Neuronal stem cell (in vitro differentiated cells): ENCODE data around the gene TRAF4.

Experiments used
- DNase-seq: peaks from one replicate; pipeline ENCODE4 v3.0.0-alpha.2; 2013; ENCODE audit warnings: low spot score
- H2AFZ ChIP-seq: one replicate; pipeline ENCODE4 v1.6.1; 2013; ENCODE audit warnings: mild to moderate bottlenecking, low read length, inconsistent platforms
- H2AK5ac ChIP-seq: 2 replicates; pipeline ENCODE4 v1.6.1; 2013; ENCODE audit warnings: low read depth, mild to moderate bottlenecking, inconsistent platforms, low read length, moderate library complexity, mixed read lengths
- H2BK120ac ChIP-seq: 2 replicates; pipeline ENCODE4 v1.6.1; 2013; ENCODE audit warnings: low read depth, mild to moderate bottlenecking, inconsistent platforms, low read length, moderate library complexity, mixed read lengths
- H2BK12ac ChIP-seq: one replicate; pipeline ENCODE4 v1.6.1; 2013; ENCODE audit warnings: low read length, inconsistent platforms
- H2BK15ac ChIP-seq: 2 replicates; pipeline ENCODE4 v1.6.1; 2013; ENCODE audit warnings: mild to moderate bottlenecking, low read length, inconsistent platforms, mixed read lengths
- H2BK5ac ChIP-seq: one replicate; pipeline ENCODE4 v1.6.1; 2013; ENCODE audit warnings: inconsistent platforms, mild to moderate bottlenecking, low read length, moderate library complexity
- H3K14ac ChIP-seq: one replicate; pipeline ENCODE4 v1.6.1; 2013; ENCODE audit warnings: low read length, inconsistent platforms
- H3K18ac ChIP-seq: 2 replicates; pipeline ENCODE4 v1.6.1; 2013; ENCODE audit warnings: low read length, inconsistent platforms
- H3K23ac ChIP-seq: 2 replicates; pipeline ENCODE4 v1.6.1; 2013; ENCODE audit warnings: low read depth, mild to moderate bottlenecking, mixed read lengths, low read length, inconsistent platforms; ENCODE audit not compliant: poor library complexity
- H3K27ac ChIP-seq: replicated peaks from 3 replicates; pipeline ENCODE4 v1.5.1; 2013; ENCODE audit warnings: low read length, inconsistent platforms
- H3K27me3 ChIP-seq, 3 experiments: 2 replicates each; pipeline ENCODE4 v1.6.1; 2013; ENCODE audit warnings: low read length in 3 of 3, mild to moderate bottlenecking in 2 of 3, inconsistent platforms in 1 of 3, low read depth in 1 of 3, mixed read lengths in 1 of 3, moderate library complexity in 1 of 3; ENCODE audit not compliant: control insufficient read depth in 3 of 3, insufficient read depth in 3 of 3
- H3K36me3 ChIP-seq, 2 donors: replicated peaks in 1 of 2; 2 replicates each; pipeline ENCODE4 v1.6.1; 2013; ENCODE audit warnings: low read length in 2 of 2; ENCODE audit not compliant: control insufficient read depth in 2 of 2, insufficient read depth in 2 of 2
- H3K4ac ChIP-seq: 2 replicates; pipeline ENCODE4 v1.6.1; 2013; ENCODE audit warnings: inconsistent platforms, mild to moderate bottlenecking, low read length, moderate library complexity
- H3K4me1 ChIP-seq, 2 donors: 1 replicate in 1 of 2; 2 replicates in 1 of 2; pipeline ENCODE4 v1.6.1; 2013; ENCODE audit warnings: low read length in 2 of 2, low read depth in 1 of 2; ENCODE audit not compliant: control insufficient read depth in 2 of 2, insufficient read depth in 1 of 2
- H3K4me2 ChIP-seq: one replicate; pipeline ENCODE4 v1.6.1; 2013; ENCODE audit warnings: mild to moderate bottlenecking, low read length, inconsistent platforms; ENCODE audit not compliant: insufficient read depth, poor library complexity, severe bottlenecking
- H3K4me3 ChIP-seq, 2 donors: 2 replicates each; pipeline ENCODE4 v1.5.1; 2013; ENCODE audit warnings: low read length in 2 of 2, mild to moderate bottlenecking in 2 of 2, inconsistent platforms in 1 of 2, moderate library complexity in 1 of 2
- H3K79me1 ChIP-seq: one replicate; pipeline ENCODE4 v1.6.1; 2013; ENCODE audit warnings: low read depth, mild to moderate bottlenecking, inconsistent platforms, low read length, moderate library complexity
- H3K9ac ChIP-seq: one replicate; pipeline ENCODE4 v1.6.1; 2013; ENCODE audit warnings: mild to moderate bottlenecking, low read depth, low read length, inconsistent platforms; ENCODE audit not compliant: poor library complexity
- H3K9me3 ChIP-seq, 2 donors: replicated peaks in 1 of 2; 2 replicates each; pipeline versions ENCODE3 to v1.6.1; 2013; ENCODE audit warnings: low read length in 2 of 2, mild to moderate bottlenecking in 2 of 2, inconsistent platforms in 1 of 2, low read depth in 1 of 2, mixed read lengths in 1 of 2, moderate library complexity in 1 of 2; ENCODE audit not compliant: control insufficient read depth in 2 of 2, insufficient read depth in 1 of 2
- H4K8ac ChIP-seq: one replicate; pipeline ENCODE4 v1.6.1; 2013; ENCODE audit warnings: low read depth, mild to moderate bottlenecking, inconsistent platforms, low read length, moderate library complexity
- H4K91ac ChIP-seq: one replicate; pipeline ENCODE4 v1.6.1; 2013; ENCODE audit warnings: low read length, low read depth, mild to moderate bottlenecking, inconsistent platforms; ENCODE audit not compliant: poor library complexity
- WGBS, 2 donors: extraction: QIAGEN DNeasy Blood & Tissue Kit; methylation state at CpG; one replicate each; pipeline ENCODE4 v1.1.7; 2013; ENCODE audit warnings: missing lambda C conversion rate in 2 of 2, mixed read lengths in 1 of 2; ENCODE audit not compliant: insufficient read length in 2 of 2, insufficient replicate concordance in 1 of 2; ENCODE audit errors: extremely low coverage in 2 of 2; 5-methylcytosine and 5-hydroxymethylcytosine counted together

Gene TRAF4

GRCh38 chr17:28726627-28727491, 17.0 kb upstream of the TRAF4 start:
- Histone ChIP-seq H3K4ac (no peak overlapping the region), H3K9me3 (peaks cover 0 to 1% of the 10 kb centered on the region in 2 donors), H3K27me3 (no peaks in the 10 kb centered on the region), H3K27ac (peak overlapping the region; percentile 90), H3K14ac (no peak overlapping the region), H2AFZ (peak overlapping the region; percentile 88), H2AK5ac (peak overlapping the region; percentile 88), H3K36me3 (peaks cover 24 to 36% of the 10 kb centered on the region in 2 donors), H3K4me3 (peak overlapping the region; percentile 61 to 83), H3K23ac (peak overlapping the region; percentile 52), H4K8ac (no peak overlapping the region), H2BK12ac (peak overlapping the region; percentile 14), H3K4me2 (peak overlapping the region; percentile 100), H3K79me1 (peaks cover 2% of the 10 kb centered on the region), H2BK120ac (peak overlapping the region; percentile 23), H3K4me1 (peaks cover 17 to 24% of the 10 kb centered on the region in 2 donors), H2BK5ac (peak overlapping the region; percentile 96), H3K18ac (peak overlapping the region; percentile 94), H3K9ac (peak overlapping the region; percentile 90), H4K91ac (no peak overlapping the region), H2BK15ac (peak overlapping the region; percentile 94)
- no CpG with 5 or more reads among the region's 57 CpGs for WGBS, 2 donors
- peak; percentile 98 for DNase-seq

GRCh38 chr17:28728364-28729200, 15.2 kb upstream of the TRAF4 start, which contains the start of gene NEK8:
NEK8 (plus strand) TSS chr17:28728788; CDS start chr17:28728814, 26 bp downstream.
- H3K9ac ChIP-seq, result peak within 1 kb of the TSS; percentile 92
- peaks cover 12 to 15% of the 10 kb centered on the region in 2 donors for H3K4me1 ChIP-seq
- peaks cover 2% of the 10 kb centered on the region for H3K79me1 ChIP-seq
- H2BK12ac ChIP-seq, result no peak within 1 kb of the TSS
- H3K4me2 ChIP-seq, result peak within 1 kb of the TSS; percentile 100
- no peak within 1 kb of the TSS for H3K14ac ChIP-seq
- H4K91ac ChIP-seq, result no peak within 1 kb of the TSS
- H2BK5ac ChIP-seq, result peak within 1 kb of the TSS; percentile 79
- peak; percentile 89 for DNase-seq
- H3K23ac ChIP-seq, result peak within 1 kb of the TSS; percentile 87
- H4K8ac ChIP-seq, result no peak within 1 kb of the TSS
- H2BK120ac ChIP-seq, result no peak within 1 kb of the TSS
- peaks cover 0 to 1% of the 10 kb centered on the region in 2 donors for H3K9me3 ChIP-seq
- peak within 1 kb of the TSS; percentile 94 for H3K27ac ChIP-seq
- H2AFZ ChIP-seq, result peak within 1 kb of the TSS; percentile 94
- H2AK5ac ChIP-seq, result no peak within 1 kb of the TSS
- no CpG with 5 or more reads among the region's 64 CpGs for WGBS, 2 donors
- H3K4me3 ChIP-seq, result peak within 1 kb of the TSS; percentile 61 to 85
- H3K27me3 ChIP-seq, result no peaks in the 10 kb centered on the region
- H3K4ac ChIP-seq, result peak within 1 kb of the TSS; percentile 20
- peak within 1 kb of the TSS; percentile 65 for H2BK15ac ChIP-seq
- peak within 1 kb of the TSS; percentile 74 for H3K18ac ChIP-seq
- H3K36me3 ChIP-seq, result peaks cover 9 to 19% of the 10 kb centered on the region in 2 donors

GRCh38 chr17:28729950-28730330, 13.9 kb upstream of the TRAF4 start:
- Histone ChIP-seq H2BK5ac (no peak overlapping the region), H3K4me3 (no peak overlapping the region), H4K8ac (no peak overlapping the region), H3K36me3 (peaks cover 3 to 15% of the 10 kb centered on the region in 2 donors), H3K79me1 (peaks cover 2% of the 10 kb centered on the region), H4K91ac (no peak overlapping the region), H3K18ac (no peak overlapping the region), H3K27me3 (no peaks in the 10 kb centered on the region), H3K9me3 (no peaks in the 10 kb centered on the region), H3K4ac (no peak overlapping the region), H3K23ac (no peak overlapping the region), H3K4me2 (no peak overlapping the region), H3K14ac (no peak overlapping the region), H3K9ac (no peak overlapping the region), H2AK5ac (no peak overlapping the region), H2BK120ac (no peak overlapping the region), H3K27ac (no peak overlapping the region), H2AFZ (no peak overlapping the region), H3K4me1 (peaks cover 5 to 7% of the 10 kb centered on the region in 2 donors), H2BK15ac (no peak overlapping the region), H2BK12ac (no peak overlapping the region)
- WGBS, 2 donors, result 100% methylated on average over 2 of the region's 11 CpGs; no CpG with 5 or more reads in 1 of the 2 donors
- DNase-seq, result no peak
